Measurements from ENCODE around the gene HSCB.
"Not testable (repeated sequence)": the region's sequence is repeated elsewhere in the genome, so short reads cannot be mapped to it uniquely, and the experiment has no call there.

HSCB gene

GRCh38 chr22:28728621-28729313 is 13.1 kb upstream of the HSCB start:
- TF ChIP-seq, protein P1, sequence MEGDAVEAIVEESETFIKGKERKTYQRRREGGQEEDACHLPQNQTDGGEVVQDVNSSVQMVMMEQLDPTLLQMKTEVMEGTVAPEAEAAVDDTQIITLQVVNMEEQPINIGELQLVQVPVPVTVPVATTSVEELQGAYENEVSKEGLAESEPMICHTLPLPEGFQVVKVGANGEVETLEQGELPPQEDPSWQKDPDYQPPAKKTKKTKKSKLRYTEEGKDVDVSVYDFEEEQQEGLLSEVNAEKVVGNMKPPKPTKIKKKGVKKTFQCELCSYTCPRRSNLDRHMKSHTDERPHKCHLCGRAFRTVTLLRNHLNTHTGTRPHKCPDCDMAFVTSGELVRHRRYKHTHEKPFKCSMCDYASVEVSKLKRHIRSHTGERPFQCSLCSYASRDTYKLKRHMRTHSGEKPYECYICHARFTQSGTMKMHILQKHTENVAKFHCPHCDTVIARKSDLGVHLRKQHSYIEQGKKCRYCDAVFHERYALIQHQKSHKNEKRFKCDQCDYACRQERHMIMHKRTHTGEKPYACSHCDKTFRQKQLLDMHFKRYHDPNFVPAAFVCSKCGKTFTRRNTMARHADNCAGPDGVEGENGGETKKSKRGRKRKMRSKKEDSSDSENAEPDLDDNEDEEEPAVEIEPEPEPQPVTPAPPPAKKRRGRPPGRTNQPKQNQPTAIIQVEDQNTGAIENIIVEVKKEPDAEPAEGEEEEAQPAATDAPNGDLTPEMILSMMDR (conservative IDR thresholded peaks at IDR 0.05; ENCODE audit: low read length), result no peak
- peak; percentile 39 for DNase-seq (ENCODE audit: low read depth)
- H3K4me3 ChIP-seq (ENCODE audit: low read length), result no peak overlapping the region

DNA sequence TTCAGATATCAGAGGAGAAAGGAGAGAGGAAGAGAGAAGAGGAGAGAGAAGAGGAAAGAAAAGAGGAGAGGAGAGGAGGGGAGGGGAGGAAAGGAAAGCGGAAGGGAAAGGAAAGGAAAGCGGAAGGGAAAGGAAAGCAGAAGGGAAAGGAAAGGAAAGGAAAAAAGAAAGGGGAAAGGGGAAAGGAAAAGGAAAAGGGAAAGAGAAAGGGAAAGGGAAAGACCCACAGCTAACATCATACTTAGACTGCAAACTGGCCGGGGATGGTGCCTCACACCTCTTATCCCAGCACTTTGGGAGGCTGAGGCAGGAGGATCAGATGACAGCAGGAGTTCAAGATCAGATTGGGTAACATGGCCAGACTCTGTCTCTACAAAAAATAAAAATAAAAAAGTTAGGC is 11.7 kb upstream of the HSCB start:
- DNase-seq (ENCODE audit: low read depth), result no peak
- TF ChIP-seq, protein P1 (conservative IDR thresholded peaks at IDR 0.05; ENCODE audit: low read length), result no peak

DNA sequence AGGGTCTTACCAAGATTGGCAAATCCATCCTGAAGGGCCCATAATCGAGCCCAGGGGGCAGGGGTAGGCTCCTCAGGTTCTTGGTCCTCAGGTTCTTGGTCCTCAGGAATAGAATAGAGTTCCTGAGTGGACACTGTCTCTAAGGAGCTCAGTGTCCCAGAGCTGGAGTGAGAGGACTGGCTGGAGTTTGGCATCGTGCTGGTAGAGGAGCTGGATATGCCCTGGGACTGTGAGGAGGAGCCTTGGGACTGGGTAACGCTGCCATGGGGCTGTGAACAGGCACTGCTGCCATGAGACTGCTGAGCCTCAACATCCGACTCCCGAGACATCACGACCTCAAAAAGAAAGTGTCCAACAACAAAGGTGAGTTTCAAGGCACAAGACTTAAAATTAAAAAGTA is 7.4 kb upstream of the HSCB start:
- no peak overlapping the region for H3K4me3 ChIP-seq (ENCODE audit: low read length)
- TF ChIP-seq, protein P1 (conservative IDR thresholded peaks at IDR 0.05; ENCODE audit: low read length), result no peak
- DNase-seq (ENCODE audit: low read depth), result no peak

More for the DNA sequence above, 11.7 kb upstream of the HSCB start:
- no peak overlapping the region for H3K4me3 ChIP-seq (ENCODE audit: low read length)

DNA sequence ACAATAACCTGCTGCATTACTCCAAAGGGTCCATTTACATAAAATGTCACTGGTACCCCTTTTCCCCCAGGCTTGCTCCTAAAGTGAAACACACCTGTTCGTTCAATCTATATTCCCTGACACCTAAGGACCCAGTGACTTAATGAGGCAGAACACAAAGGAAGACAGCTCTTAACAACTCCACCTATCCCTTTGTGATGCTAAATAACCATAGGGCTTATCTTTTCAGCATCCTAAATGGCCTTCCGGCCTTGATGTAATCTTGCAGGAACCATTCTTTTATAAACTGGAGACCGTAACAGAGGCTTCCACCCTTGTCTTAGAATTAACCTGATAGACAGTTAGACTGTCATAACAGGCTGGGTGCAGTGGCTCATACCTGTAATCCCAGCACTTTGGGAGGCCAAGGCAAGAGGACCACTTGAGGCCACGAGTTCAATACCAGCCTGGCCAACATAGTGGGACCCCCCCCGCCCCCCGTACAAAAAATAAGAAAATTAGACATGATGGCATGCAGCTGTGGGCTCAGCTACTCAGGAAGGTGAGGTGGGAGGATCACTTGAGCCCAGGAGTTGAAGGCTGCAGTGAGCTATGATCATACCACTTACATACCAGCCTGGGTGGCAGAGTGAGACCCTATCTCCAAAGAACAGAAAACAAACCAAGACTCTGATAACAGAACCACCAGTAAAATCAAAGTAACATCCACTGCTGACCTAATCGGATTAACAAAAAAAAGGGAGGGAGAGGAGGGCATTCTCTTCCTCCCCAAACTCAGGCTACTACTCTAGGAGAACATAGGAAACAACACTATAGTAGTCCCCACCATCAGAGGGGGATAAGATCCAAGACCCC is 5.3 kb upstream of the HSCB start:
- no peak for DNase-seq (ENCODE audit: low read depth)
- no peak overlapping the region for H3K4me3 ChIP-seq (ENCODE audit: low read length)
- TF ChIP-seq, protein P1 (conservative IDR thresholded peaks at IDR 0.05; ENCODE audit: low read length), result no peak

GRCh38 chr22:28737701-28738100 is 4.1 kb upstream of the HSCB start:
- no peak for DNase-seq (ENCODE audit: low read depth)
- no peak overlapping the region for H3K4me3 ChIP-seq (ENCODE audit: low read length)
- TF ChIP-seq, protein P1 (conservative IDR thresholded peaks at IDR 0.05; ENCODE audit: low read length), result no peak

- H3K4me3 ChIP-seq (ENCODE audit: low read length); DNase-seq (ENCODE audit: low read depth): not testable (repeated sequence)
Measured at GRCh38 chr22:28738876-28739275, 3.0 kb upstream of the HSCB start.

GRCh38 chr22:28741200-28741784 is 547 bp upstream of the HSCB start:
- TF ChIP-seq, protein P1 (conservative IDR thresholded peaks at IDR 0.05; ENCODE audit: low read length), result no peak
- peak overlapping the region; percentile 92 for H3K4me3 ChIP-seq (ENCODE audit: low read length)

More at GRCh38 chr22:28741200-28741784, 547 bp upstream of the HSCB start:
- no peak for DNase-seq (ENCODE audit: low read depth)

Data from AG10803 (cell line).